ENCODE data around the gene PAQR4. TPM values are rescaled to one million over a fixed set of nuclear protein-coding genes. Genes with fewer than 3 reads are reported as not detected.

The PAQR4 gene
- total and polyA plus RNA-seq, 5 experiments from 2014 or later: 0.27 to 0.79 (median 0.44) TPM; not detected in 1

GRCh38 chr16:3004781-3005284, 35.7 kb downstream of the PAQR4 start:
- Mint-ChIP-seq H3K4me3 (peak overlapping the region; percentile 55 to 79 (median 68)), H3K36me3 (no peaks in the 10 kb centered on the region), H3K9me3 (no peaks in the 10 kb centered on the region), H3K27ac (peak overlapping the region in 1 of 10 donors; percentile 62), H3K27me3 (peaks cover 0 to 13% (median 1%) of the 10 kb centered on the region in 5 donors), H3K4me1 (peaks cover 17 to 35% (median 30%) of the 10 kb centered on the region in 4 donors)
- no peak for ATAC-seq
- POLR2A ChIA-PET: interaction anchor here (0.6 to 10.1 kb wide), 3 partner anchors 20 to 767 kb away, joined by 3 to 170 read pairs (median 8); partner anchors contain the start of genes CLDN6, HCFC1R1, SLX4 and THOC6
- no peak for DNase-seq

DNA sequence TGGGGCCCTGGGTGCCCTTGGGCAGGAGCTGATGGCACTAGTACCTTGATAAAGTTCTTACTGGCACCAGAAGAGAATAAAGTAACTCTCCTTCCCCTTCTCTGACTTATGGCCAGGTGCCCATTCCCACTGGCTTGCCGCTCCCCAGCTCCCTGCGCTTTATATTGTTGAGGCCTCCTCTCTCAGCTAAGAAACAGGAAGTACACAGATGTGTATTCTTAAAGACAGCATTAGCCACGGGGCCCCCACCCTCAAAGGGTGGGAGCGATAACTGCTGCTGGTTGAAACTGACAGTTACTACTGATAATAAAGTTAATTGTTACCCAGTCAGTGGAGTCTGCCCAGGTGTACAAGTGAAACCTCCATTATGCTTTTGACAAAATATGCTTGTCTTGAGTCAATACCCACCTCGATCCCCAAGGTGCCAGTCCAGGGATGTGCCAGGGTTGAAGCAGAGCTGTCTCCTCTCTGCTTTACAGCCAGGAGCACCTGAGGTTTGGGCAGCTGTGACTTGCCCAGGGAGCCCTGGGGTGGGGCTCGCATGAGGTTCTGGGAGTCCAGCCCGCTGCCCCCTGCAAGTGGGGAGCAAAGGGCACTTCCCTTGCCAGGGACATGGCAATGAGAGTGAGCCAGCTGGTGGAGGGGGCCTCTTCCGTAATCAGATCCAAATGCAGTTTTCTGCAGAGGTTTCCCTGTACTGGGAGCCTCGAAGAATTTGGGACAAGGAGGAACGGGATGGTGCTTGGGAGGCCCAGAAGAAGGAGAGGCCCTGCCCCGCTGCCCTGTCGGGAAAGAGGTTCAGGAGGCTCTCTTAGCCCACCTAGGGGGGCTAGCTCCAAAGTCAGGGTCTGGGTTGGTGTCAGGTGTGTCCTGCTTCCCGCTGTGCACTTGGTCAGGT, 38.2 kb downstream of the PAQR4 start:
- Mint-ChIP-seq H3K4me3 (peak overlapping the region; percentile 50 to 88 (median 76)), H3K27me3 (peaks cover 0 to 13% (median 1%) of the 10 kb centered on the region in 5 donors), H3K36me3 (no peaks in the 10 kb centered on the region), H3K4me1 (peaks cover 16 to 35% (median 31%) of the 10 kb centered on the region in 4 donors), H3K9me3 (no peaks in the 10 kb centered on the region), H3K27ac (peak overlapping the region in 1 of 10 donors; percentile 79)
- no peak for DNase-seq
- POLR2A ChIA-PET: interaction anchor here (1.1 to 10.1 kb wide), 2 partner anchors 18 to 26 kb away, joined by 3 to 170 read pairs; partner anchors contain the start of genes CLDN6, HCFC1R1, THOC6 and TNFRSF12A
- ATAC-seq: no peak

GRCh38 chr16:3007957-3008689, 39.0 kb downstream of the PAQR4 start:
- Mint-ChIP-seq H3K36me3 (no peaks in the 10 kb centered on the region), H3K9me3 (no peaks in the 10 kb centered on the region), H3K4me1 (peaks cover 16 to 38% (median 31%) of the 10 kb centered on the region in 4 donors), H3K27me3 (peaks cover 0 to 17% (median 1%) of the 10 kb centered on the region in 5 donors), H3K4me3 (peak overlapping the region; percentile 61 to 88 (median 76)), H3K27ac (peak overlapping the region in 2 of 10 donors; percentile 62 to 79)
- no peak for ATAC-seq
- POLR2A ChIA-PET: interaction anchor here (1.1 to 10.1 kb wide), 2 partner anchors 17 to 27 kb away, joined by 3 to 170 read pairs; partner anchors contain the start of genes CLDN6, HCFC1R1, THOC6 and TNFRSF12A
- DNase-seq: peak in 2 of 10 donors; percentile 24 to 30

DNA sequence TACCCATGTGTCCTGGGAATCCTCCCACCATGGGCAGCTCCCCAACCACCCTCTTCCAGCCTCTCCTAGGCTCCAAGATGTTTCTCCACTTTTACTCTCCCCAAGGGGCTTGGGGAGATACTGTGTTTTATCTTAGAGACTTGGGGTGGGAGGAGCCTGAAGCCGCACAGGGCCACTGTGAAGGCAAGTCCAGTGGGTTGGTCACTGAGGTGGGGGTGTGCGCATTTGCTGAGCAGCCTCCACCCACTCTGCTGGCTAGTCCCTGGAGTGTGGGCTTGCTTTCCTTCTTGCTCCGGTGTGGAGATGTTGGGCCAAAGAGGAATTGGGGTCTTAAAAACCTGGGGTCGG, 39.5 kb downstream of the PAQR4 start:
- no peak for DNase-seq
- no peak overlapping the region for H3K27ac Mint-ChIP-seq
- POLR2A ChIA-PET: interaction anchor here (1.1 to 10.1 kb wide), 2 partner anchors 17 to 28 kb away, joined by 3 to 170 read pairs; partner anchors contain the start of genes CLDN6, HCFC1R1, THOC6 and TNFRSF12A

DNA sequence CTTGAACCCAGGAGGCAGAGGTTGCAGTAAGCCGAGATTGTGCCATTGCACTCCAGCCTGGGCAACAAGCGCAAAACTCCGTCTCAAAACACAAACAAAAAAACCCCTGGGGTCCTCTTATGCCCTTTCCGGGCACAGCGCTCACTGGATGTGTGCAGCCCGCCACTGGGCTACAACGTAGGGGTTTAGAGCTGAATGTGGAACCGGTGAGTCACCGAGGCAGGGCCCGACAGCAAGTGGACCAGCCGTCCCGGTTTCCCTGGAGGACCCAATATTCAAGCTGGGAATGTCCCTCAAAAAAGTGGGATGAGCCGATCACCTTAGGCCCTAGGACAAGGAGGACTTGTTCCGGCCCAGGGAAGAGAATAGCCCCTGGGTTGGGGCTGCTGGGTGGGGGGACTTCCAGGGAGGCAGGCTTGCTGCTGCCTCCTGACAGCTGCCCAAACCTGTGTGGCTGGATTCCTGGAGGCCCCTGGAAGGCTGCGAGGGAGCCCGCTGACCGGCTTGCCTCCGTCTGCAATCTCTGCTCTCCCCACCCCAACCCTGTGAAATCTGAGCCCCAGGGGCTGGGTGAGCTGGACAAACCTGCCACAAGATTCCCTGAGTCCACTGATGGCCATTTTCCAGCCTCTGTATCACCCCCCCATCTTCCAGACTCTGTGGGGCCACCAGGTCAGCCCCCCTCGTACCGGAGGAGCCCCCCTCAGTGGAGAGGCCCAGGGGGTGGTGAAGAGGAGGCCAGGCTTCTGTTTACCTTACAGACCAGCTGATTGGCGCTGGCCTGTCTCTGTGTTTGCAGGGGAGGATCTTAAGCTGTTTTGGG, 40.6 kb downstream of the PAQR4 start:
- peak overlapping the region in 1 of 10 donors; percentile 24 for H3K4me3 Mint-ChIP-seq
- no peaks in the 10 kb centered on the region for H3K36me3 Mint-ChIP-seq
- H3K9me3 Mint-ChIP-seq: no peaks in the 10 kb centered on the region
- ATAC-seq (no peak), DNase-seq (no peak)
- peaks cover 0 to 16% (median 1%) of the 10 kb centered on the region in 5 donors for H3K27me3 Mint-ChIP-seq
- H3K4me1 Mint-ChIP-seq: peaks cover 16 to 35% (median 29%) of the 10 kb centered on the region in 4 donors
- H3K27ac Mint-ChIP-seq: no peak overlapping the region
- POLR2A ChIA-PET: interaction anchor here (10.1 kb wide), 1 partner anchor 15 kb away, joined by 170 read pairs; the partner anchor contains the start of genes CLDN6, HCFC1R1, THOC6 and TNFRSF12A

More for the DNA sequence above, 39.5 kb downstream of the PAQR4 start:
- Mint-ChIP-seq H3K27me3 (peaks cover 0 to 17% (median 1%) of the 10 kb centered on the region in 5 donors), H3K4me1 (peaks cover 16 to 38% (median 31%) of the 10 kb centered on the region in 4 donors), H3K9me3 (no peaks in the 10 kb centered on the region), H3K36me3 (no peaks in the 10 kb centered on the region), H3K4me3 (peak overlapping the region in 4 of 10 donors; percentile 30 to 85 (median 76))
- no peak for ATAC-seq

DNA sequence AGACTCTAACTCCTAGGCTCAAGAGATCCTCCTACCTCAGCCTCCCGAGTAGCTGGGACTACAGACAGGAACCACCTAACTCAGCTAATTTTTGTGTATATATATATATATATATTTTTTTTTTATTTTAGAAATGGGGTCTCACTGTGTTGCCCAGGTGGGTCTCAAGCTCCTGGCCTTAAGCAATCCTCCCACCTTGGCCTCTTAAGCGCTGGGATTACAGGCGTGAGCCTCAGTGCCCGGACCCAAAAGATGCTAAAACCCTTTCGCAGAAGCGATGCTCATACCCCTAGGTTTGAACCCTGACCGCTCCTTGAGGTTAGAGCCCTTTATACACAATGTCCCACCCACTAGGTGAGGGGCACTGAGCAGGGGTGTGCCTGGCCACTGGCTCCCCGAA, 41.4 kb downstream of the PAQR4 start:
- H3K4me3 Mint-ChIP-seq: no peak overlapping the region
- peaks cover 16 to 32% (median 26%) of the 10 kb centered on the region in 4 donors for H3K4me1 Mint-ChIP-seq
- POLR2A ChIA-PET: interaction anchor here (0.6 to 10.1 kb wide), 3 partner anchors 10 to 55 kb away, joined by 4 to 170 read pairs (median 5); partner anchors contain the start of genes CLDN6, HCFC1R1, IL32 and THOC6
- H3K36me3 Mint-ChIP-seq: no peaks in the 10 kb centered on the region
- no peak overlapping the region for H3K27ac Mint-ChIP-seq
- no peak for DNase-seq
- ATAC-seq: no peak
- H3K27me3 Mint-ChIP-seq: peaks cover 0 to 14% (median 1%) of the 10 kb centered on the region in 5 donors
- H3K9me3 Mint-ChIP-seq: no peaks in the 10 kb centered on the region

DNA sequence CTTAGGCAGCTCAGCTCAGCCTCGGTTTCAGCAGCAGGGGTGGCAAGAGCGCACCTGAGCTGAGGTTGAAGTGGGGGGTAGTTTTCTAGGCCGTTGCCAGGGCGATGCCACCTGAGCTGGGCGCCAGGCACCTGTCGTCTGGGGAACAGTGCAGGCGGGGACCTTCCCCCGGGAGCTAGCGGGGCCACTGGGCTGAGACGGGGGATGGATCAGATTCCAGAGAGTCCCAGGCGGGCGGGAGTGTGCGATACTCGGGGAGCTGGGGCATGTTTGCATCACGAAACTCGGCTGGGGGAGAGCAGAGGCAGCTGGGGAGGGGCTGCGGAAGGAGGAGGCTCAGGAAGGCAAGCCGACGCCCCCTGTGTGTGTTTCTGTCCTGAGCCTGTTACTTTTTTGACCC, 43.1 kb downstream of the PAQR4 start:
- POLR2A ChIA-PET: interaction anchor here (0.6 to 10.1 kb wide), 2 partner anchors 13 to 1475 kb away, joined by 3 to 170 read pairs; partner anchors contain the start of genes CLDN6, HCFC1R1, THOC6 and TNFRSF12A

DNA sequence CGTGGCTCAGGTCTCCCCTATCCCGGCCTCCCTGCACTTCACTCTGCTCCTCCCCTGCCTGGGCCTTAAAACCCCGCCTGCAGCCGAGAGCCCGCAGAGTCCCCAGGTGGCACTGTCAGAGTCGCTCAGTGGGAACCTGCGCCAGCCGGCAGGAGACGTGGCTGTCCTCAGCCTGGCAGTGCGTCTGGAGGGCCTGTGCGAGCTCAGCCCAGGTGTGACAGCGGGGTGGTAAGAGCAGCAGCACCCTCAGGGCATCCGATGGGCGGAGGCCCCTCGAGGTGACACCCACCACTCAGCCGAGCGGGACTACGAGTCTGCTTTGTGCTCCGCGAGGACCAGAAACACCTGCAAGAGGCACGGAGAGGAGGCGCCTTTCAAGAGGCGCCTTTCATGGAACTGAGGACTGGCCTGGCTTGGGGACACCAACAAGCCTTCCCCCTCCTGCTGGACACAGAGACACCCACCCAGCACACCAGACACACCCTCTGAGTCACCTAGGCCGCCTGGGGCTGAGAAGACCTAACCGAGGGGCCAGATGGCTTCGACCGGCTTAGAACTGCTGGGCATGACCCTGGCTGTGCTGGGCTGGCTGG, 43.8 kb downstream of the PAQR4 start, which contains the start of gene CLDN9:
Gene CLDN9, plus strand, starts transcription at position 96 of the 593 bp plus-strand sequence. Its CDS starts 440 bp downstream, at position 536.
- ATAC-seq (peak; percentile 48 to 55), DNase-seq (peak in 1 of 10 donors; percentile 59)
- POLR2A ChIA-PET: interaction anchor here (10.1 kb wide), 1 partner anchor 12 kb away, joined by 170 read pairs; the partner anchor contains the start of genes CLDN6, HCFC1R1, THOC6 and TNFRSF12A
- peaks cover 8 to 17% (median 13%) of the 10 kb centered on the region in 4 donors for H3K4me1 Mint-ChIP-seq
- peaks cover 0 to 13% (median 2%) of the 10 kb centered on the region in 5 donors for H3K27me3 Mint-ChIP-seq
- no peak within 1 kb of the TSS for H3K27ac Mint-ChIP-seq
- H3K36me3 Mint-ChIP-seq: no peaks in the 10 kb centered on the region
- peak within 1 kb of the TSS in 2 of 10 donors; percentile 7 to 8 for H3K4me3 Mint-ChIP-seq
- no peaks in the 10 kb centered on the region for H3K9me3 Mint-ChIP-seq

More for the DNA sequence above, 43.1 kb downstream of the PAQR4 start:
- DNase-seq: peak in 1 of 10 donors; percentile 53
- ATAC-seq: peak; percentile 36 to 39
- no peaks in the 10 kb centered on the region for H3K9me3 Mint-ChIP-seq
- H3K4me1 Mint-ChIP-seq: peaks cover 12 to 23% (median 18%) of the 10 kb centered on the region in 4 donors
- no peak overlapping the region for H3K27ac Mint-ChIP-seq
- peaks cover 0 to 13% (median 2%) of the 10 kb centered on the region in 5 donors for H3K27me3 Mint-ChIP-seq
- peak overlapping the region in 2 of 10 donors; percentile 7 to 8 for H3K4me3 Mint-ChIP-seq
- no peaks in the 10 kb centered on the region for H3K36me3 Mint-ChIP-seq

DNA sequence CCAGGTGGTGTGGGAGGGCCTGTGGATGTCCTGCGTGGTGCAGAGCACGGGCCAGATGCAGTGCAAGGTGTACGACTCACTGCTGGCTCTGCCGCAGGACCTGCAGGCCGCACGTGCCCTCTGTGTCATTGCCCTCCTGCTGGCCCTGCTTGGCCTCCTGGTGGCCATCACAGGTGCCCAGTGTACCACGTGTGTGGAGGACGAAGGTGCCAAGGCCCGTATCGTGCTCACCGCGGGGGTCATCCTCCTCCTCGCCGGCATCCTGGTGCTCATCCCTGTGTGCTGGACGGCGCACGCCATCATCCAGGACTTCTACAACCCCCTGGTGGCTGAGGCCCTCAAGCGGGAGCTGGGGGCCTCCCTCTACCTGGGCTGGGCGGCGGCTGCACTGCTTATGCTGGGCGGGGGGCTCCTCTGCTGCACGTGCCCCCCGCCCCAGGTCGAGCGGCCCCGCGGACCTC, 44.4 kb downstream of the PAQR4 start:
- peak in 1 of 10 donors; percentile 53 for DNase-seq
- Mint-ChIP-seq H3K27ac (no peak overlapping the region), H3K9me3 (no peaks in the 10 kb centered on the region), H3K27me3 (peaks cover 0 to 13% (median 2%) of the 10 kb centered on the region in 5 donors), H3K4me1 (peaks cover 2 to 17% (median 11%) of the 10 kb centered on the region in 4 donors), H3K36me3 (no peaks in the 10 kb centered on the region), H3K4me3 (no peak overlapping the region)
- ATAC-seq: no peak
- POLR2A ChIA-PET: interaction anchor here (1.2 to 10.1 kb wide), 2 partner anchors 10 to 12 kb away, joined by 3 to 170 read pairs; partner anchors contain the start of genes CLDN6, HCFC1R1, THOC6 and TNFRSF12A

GRCh38 chr16:3013998-3014690, 45.0 kb downstream of the PAQR4 start:
- Mint-ChIP-seq H3K27ac (no peak overlapping the region), H3K9me3 (no peaks in the 10 kb centered on the region), H3K4me1 (peaks cover 0 to 13% (median 7%) of the 10 kb centered on the region in 4 donors), H3K27me3 (peaks cover 0 to 13% (median 2%) of the 10 kb centered on the region in 5 donors), H3K36me3 (no peaks in the 10 kb centered on the region), H3K4me3 (no peak overlapping the region)
- POLR2A ChIA-PET: interaction anchor here (1.2 kb wide), 1 partner anchor 10 kb away, joined by 3 read pairs; no protein-coding TSS in a partner anchor
- DNase-seq: peak in 1 of 10 donors; percentile 43
- ATAC-seq: no peak

All from naive thymus-derived CD8-positive, alpha-beta T cell (primary cell).